ENCODE measurements around the gene ARFGAP2. TPM values are rescaled to one million over a fixed set of nuclear protein-coding genes. Genes with fewer than 3 reads are reported as not detected.

ARFGAP2 gene
- polyA plus RNA-seq, 1 donor (not counting 4 experiments of a cell fraction or from before 2014, with no cell fraction given), result 51.0 TPM

- dilution Hi-C loops (cut with MboI; ENCODE audit: extremely low pct_ligation_motif_present, low sequenced_read_pairs), result no loop called here
- FAIRE-seq, result no peak
Observed at GRCh38 chr11:47184711-47185304, 8.1 kb upstream of the ARFGAP2 start.

GRCh38 chr11:47183969-47184368 lies 7.3 kb upstream of the ARFGAP2 start:
- dilution Hi-C loops (cut with MboI; ENCODE audit: extremely low pct_ligation_motif_present, low sequenced_read_pairs), result no loop called here
- Histone ChIP-seq H3K9ac (ENCODE audit: control insufficient read depth, extremely low read depth, insufficient read depth, low read length) (no peak overlapping the region), H3K27ac (ENCODE audit: control insufficient read depth, insufficient read depth, low read length) (no peak overlapping the region), H3K4me2 (ENCODE audit: control insufficient read depth, extremely low read depth, insufficient read depth, low read depth, low read length) (peak overlapping the region; percentile 10), H3K9me1 (ENCODE audit: control insufficient read depth, extremely low read depth, insufficient read depth, low read length) (peaks cover 2% of the 10 kb centered on the region), H2AFZ (ENCODE audit: control insufficient read depth, low read length) (no peak overlapping the region), H3K4me1 (ENCODE audit: control insufficient read depth, extremely low read depth, insufficient read depth, low read length) (peaks cover 18% of the 10 kb centered on the region), H3K9me3 (ENCODE audit: control insufficient read depth, low read depth, low read length) (no peaks in the 10 kb centered on the region), H3K4me3 (ENCODE audit: control insufficient read depth in 2 of 3, extremely low read depth in 1 of 3, insufficient read depth in 2 of 3, low read depth in 1 of 3, low read length in 3 of 3) (no peak overlapping the region), H3K79me2 (ENCODE audit: control insufficient read depth, insufficient read depth, low read length) (peaks cover 37% of the 10 kb centered on the region), H3K27me3 (ENCODE audit: control insufficient read depth, extremely low read depth, insufficient read depth, low read length) (no peaks in the 10 kb centered on the region), H4K20me1 (ENCODE audit: control insufficient read depth, extremely low read depth, insufficient read depth, low read length) (no peaks in the 10 kb centered on the region), H3K36me3 (ENCODE audit: control insufficient read depth in 2 of 2, extremely low read depth in 1 of 2, insufficient read depth in 2 of 2, low read length in 2 of 2) (peaks cover 20 to 22% of the 10 kb centered on the region in 2 experiments)
- TF ChIP-seq EZH2 (IDR thresholded peaks at IDR 0.05; ENCODE audit: low read length), result no peak
- TF ChIP-seq CTCF (optimal IDR thresholded peaks at IDR 0.05 in 1 of 3, IDR thresholded peaks at IDR 0.05 in 1 of 3, conservative IDR thresholded peaks at IDR 0.05 in 1 of 3; ENCODE audit: extremely low read depth in 1 of 3, insufficient read depth in 2 of 3, low read length in 3 of 3), result no peak
- no peak for FAIRE-seq
- no peak for DNase-seq (ENCODE audit: low read depth, low spot score)

More at GRCh38 chr11:47184711-47185304, 8.1 kb upstream of the ARFGAP2 start:
- Histone ChIP-seq H4K20me1 (ENCODE audit: control insufficient read depth, extremely low read depth, insufficient read depth, low read length) (no peaks in the 10 kb centered on the region), H3K4me1 (ENCODE audit: control insufficient read depth, extremely low read depth, insufficient read depth, low read length) (peaks cover 26% of the 10 kb centered on the region), H3K9me1 (ENCODE audit: control insufficient read depth, extremely low read depth, insufficient read depth, low read length) (peaks cover 2% of the 10 kb centered on the region), H3K4me2 (ENCODE audit: control insufficient read depth, extremely low read depth, insufficient read depth, low read depth, low read length) (peak overlapping the region; percentile 99), H3K27me3 (ENCODE audit: control insufficient read depth, extremely low read depth, insufficient read depth, low read length) (no peaks in the 10 kb centered on the region), H2AFZ (ENCODE audit: control insufficient read depth, low read length) (peak overlapping the region; percentile 51), H3K9me3 (ENCODE audit: control insufficient read depth, low read depth, low read length) (no peaks in the 10 kb centered on the region), H3K79me2 (ENCODE audit: control insufficient read depth, insufficient read depth, low read length) (peaks cover 37% of the 10 kb centered on the region), H3K4me3 (ENCODE audit: control insufficient read depth in 2 of 3, extremely low read depth in 1 of 3, insufficient read depth in 2 of 3, low read depth in 1 of 3, low read length in 3 of 3) (peak overlapping the region; percentile 66 to 89 (median 75)), H3K9ac (ENCODE audit: control insufficient read depth, extremely low read depth, insufficient read depth, low read length) (peak overlapping the region; percentile 91), H3K36me3 (ENCODE audit: control insufficient read depth in 2 of 2, extremely low read depth in 1 of 2, insufficient read depth in 2 of 2, low read length in 2 of 2) (peaks cover 13 to 14% of the 10 kb centered on the region in 2 experiments), H3K27ac (ENCODE audit: control insufficient read depth, insufficient read depth, low read length) (peak overlapping the region; percentile 82)
- no peak for DNase-seq (ENCODE audit: low read depth, low spot score)
- no peak for TF ChIP-seq CTCF (optimal IDR thresholded peaks at IDR 0.05 in 1 of 3, IDR thresholded peaks at IDR 0.05 in 1 of 3, conservative IDR thresholded peaks at IDR 0.05 in 1 of 3; ENCODE audit: extremely low read depth in 1 of 3, insufficient read depth in 2 of 3, low read length in 3 of 3)
- no peak for TF ChIP-seq EZH2 (IDR thresholded peaks at IDR 0.05; ENCODE audit: low read length)
